CD4-positive, CD25-positive, alpha-beta regulatory T cell (primary cell): Measurements from ENCODE around the gene GRID2. TPM values are rescaled to one million over a fixed set of nuclear protein-coding genes. Genes with fewer than 3 reads are reported as not detected.

Experiments used
- ATAC-seq, 2 donors: fragments of 150-1000 bp; cut with Tn5 transposase; one replicate each; pipeline ENCODE4 v1.10.0; 2021; ENCODE audit warnings: low read depth in 2 of 2, moderate number of reproducible peaks in 2 of 2, moderate library complexity in 1 of 2
- DNase-seq, 3 donors: peaks; one replicate each; pipeline versions ENCODE4 v3.0.0 to v3.0.0-alpha.2; 2012 to 2022; ENCODE audit warnings: mixed read lengths in 1 of 3
- H3K27ac ChIP-seq: one replicate; pipeline ENCODE4 v1.7.0; 2013; ENCODE audit warnings: mild to moderate bottlenecking, low read length; ENCODE audit not compliant: insufficient read depth, poor library complexity, severe bottlenecking
- H3K27me3 ChIP-seq: one replicate; pipeline ENCODE4 v1.7.0; 2013; ENCODE audit warnings: low read length; ENCODE audit not compliant: control insufficient read depth, insufficient read depth
- H3K36me3 ChIP-seq: one replicate; pipeline ENCODE4 v1.7.0; 2013; ENCODE audit warnings: mild to moderate bottlenecking, low read length, moderate library complexity; ENCODE audit not compliant: control insufficient read depth, insufficient read depth
- H3K4me1 ChIP-seq: 2 replicates; pipeline ENCODE4 v1.7.0; 2013; ENCODE audit warnings: mild to moderate bottlenecking, low read length; ENCODE audit not compliant: insufficient read depth, control insufficient read depth, poor library complexity, severe bottlenecking
- H3K4me3 ChIP-seq: one replicate; pipeline ENCODE4 v1.7.0; 2013; ENCODE audit warnings: low read depth, mild to moderate bottlenecking, low read length, moderate library complexity
- H3K9me3 ChIP-seq, 2 experiments: 1 replicate in 1 of 2; 2 replicates in 1 of 2; pipeline ENCODE4 v1.7.0; 2013; ENCODE audit warnings: low read length in 2 of 2, mild to moderate bottlenecking in 1 of 2, moderate library complexity in 1 of 2; ENCODE audit not compliant: control insufficient read depth in 2 of 2
- H3K27ac Mint-ChIP-seq, 3 donors: one replicate each; pipeline ENCODE4 v1.8.0; 2020 to 2022; ENCODE audit warnings: mild to moderate bottlenecking in 3 of 3, mixed read lengths in 3 of 3, moderate library complexity in 2 of 3
- H3K27me3 Mint-ChIP-seq: one replicate; pipeline ENCODE4 v1.8.0; 2022; ENCODE audit warnings: mild to moderate bottlenecking, mixed read lengths
- H3K36me3 Mint-ChIP-seq: one replicate; pipeline ENCODE4 v1.8.0; 2020; ENCODE audit warnings: mixed read lengths
- H3K4me1 Mint-ChIP-seq, 4 donors: one replicate each; pipeline ENCODE4 v1.8.0; 2020 to 2022; ENCODE audit warnings: mixed read lengths in 4 of 4, mild to moderate bottlenecking in 1 of 4
- H3K4me3 Mint-ChIP-seq, 4 donors: one replicate each; pipeline ENCODE4 v1.8.0; 2020 to 2022; ENCODE audit warnings: mild to moderate bottlenecking in 4 of 4, mixed read lengths in 4 of 4, moderate library complexity in 3 of 4
- H3K9me3 Mint-ChIP-seq, 7 donors: one replicate each; pipeline ENCODE4 v1.8.0; 2020 to 2022; ENCODE audit warnings: mixed read lengths in 7 of 7, mild to moderate bottlenecking in 3 of 7, moderate library complexity in 2 of 7
- polyA plus RNA-seq, 4 donors: library from polyadenylated mRNA; unstranded; fragments of 300-500 nt; fragmentation: Illumina TruSeq; gene quantifications; one replicate each; pipeline ENCODE4 v1.2.3, GENCODE V29; 2021
- total RNA-seq: library from RNA; stranded (reverse); gene quantifications from one replicate; pipeline ENCODE4 v1.2.3, GENCODE V29; 2022

Gene GRID2
- total and polyA plus RNA-seq, 5 donors from 2014 or later = not detected

DNA sequence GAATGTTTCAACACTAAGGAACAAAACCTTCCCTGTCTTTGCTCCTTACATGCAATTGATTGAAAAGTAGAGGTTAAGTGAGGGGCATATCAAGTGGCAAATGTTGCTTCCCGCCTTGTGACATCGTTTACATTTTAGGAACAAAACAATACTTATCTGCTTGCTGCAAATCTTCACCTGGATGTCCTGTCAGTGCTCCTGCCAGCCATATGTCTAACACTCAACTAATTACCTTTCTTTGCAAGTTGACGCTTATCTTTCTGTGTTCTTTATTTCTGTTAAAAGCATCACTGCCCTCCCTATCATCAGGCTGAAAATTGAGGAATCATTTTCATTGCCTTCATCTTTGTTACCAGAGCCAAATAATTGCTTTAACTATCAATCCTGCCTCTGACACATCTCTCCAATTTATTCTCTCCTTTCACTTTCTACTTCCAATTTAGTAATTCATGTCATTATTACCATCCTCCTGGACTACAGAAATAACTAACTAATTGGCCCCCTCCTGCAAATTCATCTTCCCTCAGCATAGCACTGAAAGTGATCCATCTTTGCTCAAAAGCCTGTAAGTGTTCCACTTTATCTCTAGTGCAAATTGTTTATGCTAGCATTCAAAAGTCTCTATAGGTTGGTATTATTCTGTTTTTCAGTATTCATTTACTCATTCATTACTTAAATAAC lies 1226.1 kb downstream of the GRID2 start:
- no peaks in the 10 kb centered on the region for H3K4me1 ChIP-seq
- Mint-ChIP-seq H3K4me3 (no peak overlapping the region), H3K27ac (no peak overlapping the region), H3K36me3 (no peaks in the 10 kb centered on the region), H3K9me3 (peaks cover 2 to 15% (median 7%) of the 10 kb centered on the region in 7 donors), H3K4me1 (no peaks in the 10 kb centered on the region), H3K27me3 (no peaks in the 10 kb centered on the region)
- H3K27ac ChIP-seq = no peak overlapping the region
- H3K36me3 ChIP-seq = no peaks in the 10 kb centered on the region
- no peaks in the 10 kb centered on the region for H3K27me3 ChIP-seq
- ATAC-seq (no peak), DNase-seq (no peak)
- no peaks in the 10 kb centered on the region for H3K9me3 ChIP-seq
- no peak overlapping the region for H3K4me3 ChIP-seq

DNA sequence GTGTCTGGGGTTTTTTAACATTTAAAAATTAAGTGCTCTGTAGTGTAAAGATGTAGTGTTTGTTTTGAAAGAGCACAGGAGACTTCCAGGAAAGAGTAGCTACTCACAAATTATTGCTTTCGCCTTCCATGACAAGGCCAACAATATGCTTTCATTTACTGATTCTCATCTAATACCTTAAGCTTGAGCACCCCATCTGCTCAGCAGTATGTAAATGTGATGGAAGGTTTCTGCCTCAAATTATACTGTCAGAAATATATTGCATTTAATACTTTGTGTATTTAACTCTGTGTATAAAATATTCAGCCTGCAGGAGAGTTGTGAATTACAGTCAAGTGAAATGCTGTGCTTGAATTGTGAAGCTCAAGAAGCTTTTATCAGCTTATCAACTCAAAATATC lies 1228.5 kb downstream of the GRID2 start:
- H3K4me3 Mint-ChIP-seq = no peak overlapping the region
- no peak overlapping the region for H3K27ac Mint-ChIP-seq
- H3K9me3 Mint-ChIP-seq = peaks cover 0 to 15% (median 7%) of the 10 kb centered on the region in 7 donors

DNA sequence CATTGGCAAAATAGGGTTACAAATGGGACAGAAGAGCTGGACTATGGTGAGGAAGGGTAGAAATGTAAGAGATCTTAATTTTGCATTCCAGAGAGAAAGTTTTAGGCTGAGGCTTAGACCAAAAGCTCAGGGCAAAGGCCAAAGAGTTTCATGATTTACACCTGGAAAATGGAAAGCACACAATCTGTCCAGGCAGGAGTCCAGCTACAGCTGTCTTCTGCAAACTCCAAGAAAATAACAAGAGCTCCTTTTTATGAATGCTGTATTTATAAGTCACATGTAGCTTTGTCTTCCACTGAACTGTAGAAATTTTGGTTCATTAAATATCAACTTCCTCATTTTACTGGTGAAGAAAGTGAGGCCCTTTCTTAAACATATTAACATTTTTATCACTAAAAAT lies 1236.8 kb downstream of the GRID2 start:
- H3K9me3 Mint-ChIP-seq = peaks cover 1 to 24% (median 5%) of the 10 kb centered on the region in 7 donors
- no peaks in the 10 kb centered on the region for H3K4me1 Mint-ChIP-seq
- DNase-seq = no peak
- Histone ChIP-seq H3K4me3 (no peak overlapping the region), H3K27ac (no peak overlapping the region), H3K36me3 (no peaks in the 10 kb centered on the region), H3K9me3 (no peaks in the 10 kb centered on the region), H3K4me1 (no peaks in the 10 kb centered on the region), H3K27me3 (no peaks in the 10 kb centered on the region)
- H3K27me3 Mint-ChIP-seq = no peaks in the 10 kb centered on the region
- no peak for ATAC-seq
- H3K36me3 Mint-ChIP-seq = no peaks in the 10 kb centered on the region
- no peak overlapping the region for H3K27ac Mint-ChIP-seq
- no peak overlapping the region for H3K4me3 Mint-ChIP-seq

More for the DNA sequence above, 1228.5 kb downstream of the GRID2 start:
- H3K9me3 ChIP-seq = no peaks in the 10 kb centered on the region
- no peak for DNase-seq
- H3K4me3 ChIP-seq = no peak overlapping the region
- no peaks in the 10 kb centered on the region for H3K27me3 ChIP-seq
- H3K36me3 Mint-ChIP-seq = no peaks in the 10 kb centered on the region
- ATAC-seq = no peak
- no peaks in the 10 kb centered on the region for H3K27me3 Mint-ChIP-seq
- H3K36me3 ChIP-seq = no peaks in the 10 kb centered on the region
- H3K4me1 Mint-ChIP-seq = no peaks in the 10 kb centered on the region
- H3K4me1 ChIP-seq = no peaks in the 10 kb centered on the region
- no peak overlapping the region for H3K27ac ChIP-seq

DNA sequence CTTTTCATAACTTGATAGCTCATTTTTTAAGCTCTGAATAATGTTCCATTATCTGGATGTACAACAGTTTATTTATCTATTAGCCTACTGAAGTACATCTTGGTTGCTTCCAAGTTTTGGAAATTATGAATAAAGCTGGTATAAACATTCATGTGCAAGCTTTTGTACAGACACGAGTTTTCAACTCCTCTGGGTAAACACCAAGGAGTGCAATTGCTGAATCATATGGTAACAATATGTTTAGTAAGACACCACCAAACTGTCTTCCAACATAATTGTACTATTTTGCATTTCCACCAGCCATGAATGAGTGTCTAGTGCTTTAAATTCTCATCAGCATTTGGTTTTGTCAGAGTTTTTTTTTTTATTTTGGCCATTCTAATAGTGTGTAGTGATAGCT lies 1258.1 kb downstream of the GRID2 start:
- no peaks in the 10 kb centered on the region for H3K27me3 ChIP-seq
- Mint-ChIP-seq H3K4me1 (no peaks in the 10 kb centered on the region), H3K27me3 (no peaks in the 10 kb centered on the region), H3K9me3 (peaks cover 2 to 14% (median 8%) of the 10 kb centered on the region in 7 donors), H3K36me3 (no peaks in the 10 kb centered on the region), H3K4me3 (no peak overlapping the region), H3K27ac (no peak overlapping the region)
- no peaks in the 10 kb centered on the region for H3K36me3 ChIP-seq
- H3K4me1 ChIP-seq = no peaks in the 10 kb centered on the region
- DNase-seq = no peak
- H3K9me3 ChIP-seq = no peaks in the 10 kb centered on the region
- no peak overlapping the region for H3K4me3 ChIP-seq
- no peak overlapping the region for H3K27ac ChIP-seq
- ATAC-seq = no peak

DNA sequence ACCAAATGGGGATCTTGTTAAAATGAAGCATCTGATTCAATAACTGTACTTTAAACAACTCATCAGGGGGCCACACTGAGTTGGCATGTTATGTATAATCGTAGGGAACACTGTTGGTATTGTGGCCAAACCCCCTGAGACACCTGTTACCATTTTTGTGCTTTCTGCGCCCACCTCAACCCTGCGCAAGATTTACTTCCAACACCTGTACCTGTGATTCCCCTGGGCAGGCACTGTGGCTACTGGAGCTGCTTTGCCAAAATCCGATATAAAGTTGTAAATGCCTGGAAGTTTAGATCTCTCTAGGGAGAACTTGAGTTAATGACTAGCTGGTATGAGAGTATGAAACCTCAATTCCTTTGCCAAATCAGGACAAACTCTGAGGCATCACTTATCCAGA lies 1265.0 kb downstream of the GRID2 start:
- Mint-ChIP-seq H3K4me3 (no peak overlapping the region), H3K9me3 (peaks cover 1 to 9% (median 5%) of the 10 kb centered on the region in 7 donors), H3K27me3 (no peaks in the 10 kb centered on the region), H3K27ac (no peak overlapping the region), H3K4me1 (no peaks in the 10 kb centered on the region), H3K36me3 (no peaks in the 10 kb centered on the region)
- H3K27ac ChIP-seq = no peak overlapping the region
- no peaks in the 10 kb centered on the region for H3K4me1 ChIP-seq
- DNase-seq = no peak
- no peaks in the 10 kb centered on the region for H3K27me3 ChIP-seq
- no peak for ATAC-seq
- H3K9me3 ChIP-seq = no peaks in the 10 kb centered on the region
- H3K4me3 ChIP-seq = no peak overlapping the region
- no peaks in the 10 kb centered on the region for H3K36me3 ChIP-seq

DNA sequence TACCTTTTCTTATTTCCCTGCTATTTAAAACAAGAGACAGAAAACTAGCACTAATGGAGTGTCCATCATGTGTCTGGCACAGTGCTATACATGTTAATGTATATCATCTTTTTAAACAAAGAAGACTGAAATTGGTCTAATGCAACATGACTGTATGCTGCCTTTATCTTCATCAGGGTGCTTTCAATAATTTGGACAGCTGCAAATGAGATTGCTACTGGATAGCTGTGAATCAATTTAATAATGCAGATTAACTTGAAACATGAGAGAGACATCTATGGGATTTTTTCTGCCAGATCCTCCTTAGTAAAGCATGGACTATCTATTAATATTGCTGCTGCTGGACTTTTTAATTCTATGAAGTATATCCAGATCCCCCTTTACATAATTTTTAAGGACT lies 1269.5 kb downstream of the GRID2 start:
- Mint-ChIP-seq H3K4me1 (no peaks in the 10 kb centered on the region), H3K36me3 (no peaks in the 10 kb centered on the region), H3K27ac (no peak overlapping the region), H3K27me3 (no peaks in the 10 kb centered on the region), H3K9me3 (peaks cover 1 to 14% (median 5%) of the 10 kb centered on the region in 7 donors), H3K4me3 (no peak overlapping the region)
- H3K27me3 ChIP-seq = no peaks in the 10 kb centered on the region
- no peaks in the 10 kb centered on the region for H3K36me3 ChIP-seq
- no peak for DNase-seq
- no peak overlapping the region for H3K27ac ChIP-seq
- no peaks in the 10 kb centered on the region for H3K4me1 ChIP-seq
- no peak overlapping the region for H3K4me3 ChIP-seq
- no peaks in the 10 kb centered on the region for H3K9me3 ChIP-seq
- ATAC-seq = no peak

DNA sequence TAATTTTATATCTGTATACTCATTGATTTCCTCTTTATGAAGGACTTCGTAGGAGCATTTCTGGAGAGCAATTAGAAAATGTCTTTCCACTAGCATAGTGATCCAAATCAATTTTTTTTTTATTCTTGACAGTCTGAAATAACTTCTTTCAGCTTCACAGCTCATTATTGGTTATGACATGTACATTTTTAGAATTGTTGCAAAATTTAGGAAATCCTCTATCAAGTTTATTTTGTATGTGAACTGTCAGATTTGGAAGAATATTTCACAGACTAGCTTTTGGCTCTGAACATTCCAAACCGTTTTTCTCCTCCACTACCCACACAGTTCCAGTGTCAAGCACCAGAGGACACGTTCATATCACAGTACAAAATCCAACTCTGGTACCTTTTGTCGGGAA lies 1275.2 kb downstream of the GRID2 start:
- Mint-ChIP-seq H3K9me3 (peaks cover 1 to 9% (median 4%) of the 10 kb centered on the region in 7 donors), H3K27ac (no peak overlapping the region), H3K4me1 (no peaks in the 10 kb centered on the region), H3K36me3 (no peaks in the 10 kb centered on the region), H3K4me3 (no peak overlapping the region), H3K27me3 (no peaks in the 10 kb centered on the region)
- no peaks in the 10 kb centered on the region for H3K27me3 ChIP-seq
- H3K27ac ChIP-seq = no peak overlapping the region
- no peaks in the 10 kb centered on the region for H3K36me3 ChIP-seq
- no peaks in the 10 kb centered on the region for H3K4me1 ChIP-seq
- DNase-seq (no peak), ATAC-seq (no peak)
- no peak overlapping the region for H3K4me3 ChIP-seq
- no peaks in the 10 kb centered on the region for H3K9me3 ChIP-seq

DNA sequence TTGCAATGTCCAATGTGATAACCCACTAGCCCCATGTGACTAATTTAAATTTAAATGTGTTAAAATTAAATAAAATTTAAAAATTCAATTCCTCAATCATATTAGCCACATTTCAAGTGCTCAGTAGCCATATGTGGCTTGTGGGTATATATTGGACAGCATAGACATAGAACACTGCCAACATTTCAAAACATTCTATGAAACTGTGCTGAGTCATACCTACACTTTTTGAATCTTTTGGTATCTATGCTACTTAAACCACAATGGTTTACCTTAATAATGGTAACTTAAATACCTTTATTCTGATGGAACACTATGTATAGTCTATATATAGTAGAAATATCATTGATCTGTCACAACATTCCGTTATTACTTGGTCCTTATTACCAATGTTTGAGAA lies 1301.4 kb downstream of the GRID2 start:
- H3K9me3 Mint-ChIP-seq = peaks cover 0 to 10% (median 4%) of the 10 kb centered on the region in 7 donors

More for the DNA sequence above, 1301.4 kb downstream of the GRID2 start:
- DNase-seq (no peak), ATAC-seq (no peak)
- no peaks in the 10 kb centered on the region for H3K4me1 ChIP-seq
- no peaks in the 10 kb centered on the region for H3K4me1 Mint-ChIP-seq
- no peaks in the 10 kb centered on the region for H3K9me3 ChIP-seq
- no peak overlapping the region for H3K4me3 Mint-ChIP-seq
- no peak overlapping the region for H3K27ac ChIP-seq
- no peaks in the 10 kb centered on the region for H3K27me3 Mint-ChIP-seq
- no peaks in the 10 kb centered on the region for H3K36me3 Mint-ChIP-seq
- no peaks in the 10 kb centered on the region for H3K36me3 ChIP-seq
- no peaks in the 10 kb centered on the region for H3K27me3 ChIP-seq
- no peak overlapping the region for H3K4me3 ChIP-seq
- no peak overlapping the region for H3K27ac Mint-ChIP-seq
